HG03139 (cell line): ENCODE measurements around the gene CD99L2.
"Not testable (repeated sequence)": the region's sequence is repeated elsewhere in the genome, so short reads cannot be mapped to it uniquely, and the experiment has no call there.

Experiments
- ATAC-seq: cut with Tn5 transposase; IDR thresholded peaks from one replicate; pipeline ENCODE4 v1.9.1; 2021; ENCODE audit not compliant: unreplicated experiment

The CD99L2 gene

DNA sequence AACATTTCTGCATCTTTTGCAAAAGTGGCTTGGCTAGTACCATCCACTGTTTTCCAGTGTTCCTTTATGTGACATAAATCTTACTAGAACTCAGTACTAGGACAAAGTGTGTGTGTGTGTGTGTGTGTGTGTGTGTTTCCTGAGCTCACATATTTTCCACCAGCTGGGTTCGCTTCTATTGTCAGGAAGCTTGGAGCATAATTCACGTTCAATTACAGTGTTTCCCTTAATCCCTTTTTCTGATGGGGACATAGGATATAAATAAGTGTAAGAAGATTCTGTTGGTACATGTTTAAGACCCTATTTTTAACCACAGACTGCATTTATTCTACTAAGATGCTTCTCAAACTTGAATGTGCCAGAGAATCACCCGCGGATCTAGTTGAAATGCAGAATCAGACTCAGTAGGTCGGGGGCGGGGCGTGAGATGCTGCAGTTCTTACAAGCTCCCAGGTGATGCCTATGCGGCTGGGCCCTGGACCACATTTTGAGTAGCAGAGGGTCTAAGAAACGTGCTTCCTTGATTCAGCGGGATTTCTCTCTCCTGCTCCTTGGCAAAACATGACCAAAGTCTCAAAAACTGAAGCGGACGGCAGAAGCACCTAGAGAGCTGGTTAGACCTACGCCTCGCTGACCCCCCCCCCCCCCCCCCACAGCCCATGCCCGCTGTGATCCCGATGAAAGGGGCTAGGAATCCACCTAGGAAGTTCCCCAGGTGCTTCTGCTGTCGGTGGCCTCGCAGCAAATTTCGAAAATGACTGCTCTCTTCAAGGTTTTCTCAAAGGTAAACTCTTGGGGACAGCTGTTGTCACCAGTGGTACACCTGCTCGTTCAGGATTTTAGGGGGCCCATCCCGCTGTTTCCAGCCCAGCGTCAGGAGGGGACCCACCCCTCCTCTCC, 797 bp downstream of the CD99L2 start:
- no peak for ATAC-seq

DNA sequence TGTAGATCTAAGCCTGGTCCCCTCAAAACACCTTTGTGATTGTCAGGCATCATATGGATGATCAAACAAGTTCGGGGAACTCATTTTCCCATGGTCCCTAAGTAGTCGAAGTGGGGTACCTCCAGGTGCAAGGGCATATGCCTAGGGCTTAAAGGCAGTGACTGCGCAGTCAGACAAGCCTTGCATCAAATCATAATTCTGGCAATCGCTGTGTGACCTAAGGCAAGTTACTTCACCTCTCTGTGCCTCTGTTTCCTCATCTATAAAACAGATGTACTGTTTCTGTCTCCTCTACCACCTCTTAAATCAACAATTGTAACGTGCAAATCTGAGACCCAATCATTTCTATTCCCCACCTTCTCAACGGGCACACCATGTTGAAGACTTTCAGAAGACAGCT, 1.8 kb downstream of the CD99L2 start:
- no peak for ATAC-seq

DNA sequence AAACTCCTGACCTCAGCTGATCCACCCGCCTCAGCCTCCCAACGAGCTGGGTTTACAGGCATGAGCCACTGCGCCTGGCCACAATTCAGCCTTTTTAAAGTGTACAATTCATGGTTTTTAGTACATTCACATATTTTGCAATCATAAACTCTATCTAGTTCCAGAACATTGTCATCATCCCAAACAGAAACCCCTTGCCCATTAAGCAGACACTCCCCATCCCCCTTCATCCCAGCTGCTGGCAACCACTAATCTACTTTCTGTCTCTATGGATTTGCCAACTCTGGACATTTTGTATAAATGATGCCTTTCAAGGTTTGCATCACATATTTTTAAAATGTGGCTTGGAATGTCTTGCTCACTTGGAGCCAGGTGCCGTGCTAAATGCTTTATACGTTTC, 4.5 kb downstream of the CD99L2 start:
- ATAC-seq: no peak

GRCh38 chrX:150889131-150889530, 9.3 kb downstream of the CD99L2 start:
- ATAC-seq: no peak

DNA sequence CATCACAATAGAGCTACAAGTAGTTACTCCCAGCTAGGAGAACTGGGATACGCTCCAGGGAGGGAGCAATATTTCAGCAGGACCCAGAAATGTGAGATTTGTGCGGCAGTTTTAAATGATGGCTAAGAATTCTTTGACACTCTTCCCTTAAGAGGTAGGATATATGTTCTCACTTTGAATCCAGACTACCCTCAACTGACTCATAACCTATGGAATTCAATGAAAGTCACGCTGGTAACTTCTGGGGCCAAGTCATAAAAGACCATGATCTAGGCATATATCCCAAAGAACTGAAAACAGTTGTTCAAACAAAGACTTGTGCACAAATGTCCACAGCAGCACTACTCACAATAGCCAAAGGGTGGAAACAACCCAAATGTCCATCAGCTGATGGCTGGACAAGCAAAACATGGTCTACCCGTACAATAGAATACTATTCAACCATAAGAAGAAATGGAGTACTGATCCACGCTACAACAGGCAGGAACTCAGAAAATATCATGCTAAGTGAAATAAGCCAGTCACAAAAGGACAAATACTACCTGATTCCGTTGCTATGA, 10.5 kb downstream of the CD99L2 start:
- ATAC-seq: no peak

- ATAC-seq: not testable (repeated sequence)
Measured at GRCh38 chrX:150887268-150887667, 11.2 kb downstream of the CD99L2 start.

DNA sequence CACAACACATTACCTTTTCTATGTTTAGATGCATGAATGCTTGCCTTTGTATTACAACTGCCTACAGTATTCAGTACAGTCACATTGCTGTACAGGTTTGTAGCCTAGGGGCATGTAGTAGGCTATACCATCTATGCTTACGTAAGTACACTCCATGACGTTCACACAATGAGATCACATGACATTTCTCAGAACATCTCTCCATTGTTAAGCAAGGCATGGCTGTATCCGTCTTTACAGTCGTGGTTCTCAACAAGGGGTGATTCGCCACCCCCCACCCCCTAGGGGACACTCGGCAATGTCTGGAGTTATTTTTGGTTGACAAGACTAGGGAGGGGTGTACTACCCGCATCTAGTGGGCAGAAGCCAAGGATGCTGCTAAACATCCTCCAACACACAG, 12.1 kb downstream of the CD99L2 start:
- no peak for ATAC-seq

GRCh38 chrX:150880808-150881165, 17.7 kb downstream of the CD99L2 start:
- ATAC-seq: no peak

DNA sequence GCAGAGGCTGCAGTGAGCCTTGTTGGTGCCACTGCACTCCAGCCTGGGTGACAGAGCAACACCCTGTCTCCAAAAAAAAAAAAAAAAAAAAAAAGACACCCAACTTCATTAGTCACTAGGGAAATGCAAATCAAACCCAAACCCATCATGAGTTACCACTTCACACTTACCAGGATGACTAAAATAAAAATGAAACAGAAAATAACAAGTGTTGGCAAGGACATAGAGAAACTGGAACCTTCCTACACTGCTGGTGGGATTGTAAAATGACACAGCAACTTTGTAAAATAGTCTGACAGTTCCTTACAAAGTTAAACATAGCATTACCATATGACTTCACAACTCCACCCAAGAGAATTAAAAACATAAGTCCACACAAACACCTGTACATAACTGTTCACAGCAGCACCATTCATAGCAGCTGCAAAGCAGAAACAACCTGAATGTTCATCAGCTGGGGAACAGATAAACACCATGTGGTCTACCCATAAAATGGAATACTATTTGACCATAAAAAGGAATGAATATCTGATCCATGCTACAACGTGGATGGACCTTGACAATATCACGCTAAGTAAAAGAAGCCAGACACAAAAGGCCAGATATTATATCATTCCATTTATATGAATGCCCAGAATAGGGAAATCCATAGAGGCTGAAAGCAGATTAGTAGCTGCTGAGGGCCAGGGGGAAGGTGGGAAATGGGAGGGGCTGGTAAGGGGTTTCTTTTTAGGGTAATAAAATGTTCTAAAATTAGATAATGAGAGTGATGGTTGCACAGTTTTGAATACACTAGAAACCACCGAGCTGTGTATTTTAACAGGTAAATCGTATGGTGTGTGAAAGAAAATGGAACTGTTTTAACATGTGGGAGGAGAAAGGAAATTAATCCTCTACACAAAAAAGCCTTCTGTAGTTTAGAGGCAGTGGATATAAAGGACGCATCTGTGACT, 18.3 kb downstream of the CD99L2 start:
- peak; percentile 74 for ATAC-seq

- ATAC-seq: not testable (repeated sequence)
Measured at GRCh38 chrX:150875621-150876020, 22.8 kb downstream of the CD99L2 start.

GRCh38 chrX:150874448-150874847, 24.0 kb downstream of the CD99L2 start:
- ATAC-seq: no peak

- ATAC-seq: peak; percentile 69
Measured at GRCh38 chrX:150873616-150874015, 24.9 kb downstream of the CD99L2 start.

GRCh38 chrX:150872773-150873336, 25.6 kb downstream of the CD99L2 start:
- ATAC-seq: no peak

DNA sequence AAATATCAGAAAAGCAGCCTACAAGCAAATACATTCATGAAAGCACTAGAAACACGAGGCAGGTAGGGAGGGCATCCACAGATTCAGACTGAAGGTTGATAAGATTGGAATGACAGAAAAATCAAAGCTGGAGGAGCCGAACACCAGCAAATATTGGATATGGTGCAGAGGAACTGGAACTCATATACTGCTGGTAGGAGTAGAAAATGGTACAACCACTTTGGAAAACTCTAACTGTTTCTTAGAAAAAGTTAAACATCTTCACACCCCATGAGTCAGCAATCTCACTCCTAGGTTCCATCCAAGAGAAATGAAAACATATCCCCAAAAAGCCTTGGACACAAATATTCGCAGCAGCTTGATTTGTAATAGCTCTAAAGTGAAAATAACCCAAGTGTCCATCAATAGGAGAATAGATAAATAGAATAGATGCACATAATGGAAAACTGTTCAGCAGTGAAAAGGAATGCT, 27.1 kb downstream of the CD99L2 start:
- ATAC-seq: no peak

- ATAC-seq: no peak
Measured at GRCh38 chrX:150870487-150871340, 27.8 kb downstream of the CD99L2 start.

DNA sequence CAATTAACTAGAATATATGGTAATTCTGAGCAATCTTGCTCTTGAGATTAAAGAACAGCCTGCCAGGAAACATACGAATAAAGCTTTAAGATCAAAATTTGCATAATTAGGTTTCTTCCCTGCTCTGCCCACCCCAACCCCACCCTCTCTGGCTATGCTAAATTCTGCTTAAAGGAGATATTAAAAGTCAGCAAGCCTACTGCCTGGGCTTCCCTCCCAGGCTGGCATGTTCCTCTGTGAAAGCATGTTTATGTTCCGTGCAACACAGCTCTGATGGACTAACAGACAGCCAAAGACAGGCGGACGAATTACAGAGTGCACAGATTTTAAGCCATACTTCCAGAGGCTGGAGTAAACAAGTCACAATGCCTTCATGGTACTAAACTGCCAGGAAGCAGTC, 28.4 kb downstream of the CD99L2 start:
- no peak for ATAC-seq

DNA sequence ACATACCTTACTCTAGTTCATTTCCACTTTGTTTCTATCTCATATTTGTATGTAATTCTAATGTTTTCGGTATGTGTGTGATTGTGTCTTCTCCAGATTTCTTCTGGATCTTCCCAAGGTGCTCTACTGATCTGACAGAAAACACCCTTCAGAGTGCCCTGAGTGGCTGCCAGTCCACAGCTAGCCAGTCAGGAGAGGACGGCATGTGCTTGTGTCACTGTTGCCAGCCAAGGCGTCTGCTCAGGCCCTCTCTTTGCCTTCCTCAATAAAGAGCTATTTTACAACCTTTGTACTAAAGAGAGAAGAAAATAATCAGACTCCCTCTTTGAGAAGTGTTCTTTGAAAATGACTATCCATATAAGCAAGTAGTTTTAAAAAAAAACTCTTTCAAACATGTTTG, 29.0 kb downstream of the CD99L2 start:
- no peak for ATAC-seq

GRCh38 chrX:150868625-150869024, 29.8 kb downstream of the CD99L2 start:
- no peak for ATAC-seq

GRCh38 chrX:150864127-150864526, 34.3 kb downstream of the CD99L2 start:
- ATAC-seq: no peak

DNA sequence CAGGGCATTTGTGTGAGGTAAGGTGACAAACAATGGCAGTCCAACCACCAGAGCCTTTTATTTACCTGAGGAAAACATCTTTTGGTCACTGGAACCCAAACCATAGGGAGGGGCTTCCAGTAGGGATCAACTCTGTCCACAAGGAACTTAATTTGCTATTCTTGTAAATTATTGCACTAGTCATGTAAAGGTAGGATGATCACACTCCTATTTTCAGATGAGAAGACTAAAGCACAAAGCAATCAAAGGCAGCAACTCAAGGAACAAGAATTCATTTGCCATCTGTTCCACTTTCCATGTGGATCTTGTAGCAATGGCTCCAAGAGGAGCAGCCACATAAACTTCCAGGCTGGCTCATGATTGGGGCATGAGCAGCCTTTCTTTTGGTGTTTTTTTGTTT, 35.3 kb downstream of the CD99L2 start:
- no peak for ATAC-seq
